ENCODE measurements around the gene COBL.

COBL gene

DNA sequence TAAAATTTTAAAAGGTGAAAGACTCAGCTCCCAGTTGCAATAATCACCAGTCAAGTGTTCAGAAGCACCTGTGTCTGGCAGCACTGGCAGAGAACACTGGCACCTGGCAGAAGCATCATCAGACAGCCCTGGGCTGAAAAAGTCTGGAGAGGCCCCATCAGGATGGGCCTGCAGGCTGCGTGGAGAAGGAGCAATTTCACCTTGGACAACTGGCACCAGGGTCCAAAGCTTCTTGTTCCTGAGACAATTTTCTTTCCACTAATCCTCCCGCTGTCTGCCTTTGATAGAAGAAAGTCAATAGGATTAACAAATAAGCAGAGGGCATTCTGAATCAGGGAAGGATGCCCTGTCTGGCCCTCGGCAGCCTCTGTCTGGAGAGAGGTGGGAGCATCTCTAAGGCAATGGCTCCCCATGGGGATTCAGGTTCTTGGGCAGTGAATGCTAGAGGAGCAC, 6.5 kb downstream of the COBL start:
- TF ChIP-seq CTCF (IDR thresholded peaks at IDR 0.05; ENCODE audit: extremely low read depth, missing control alignments), result no peak
- no peak for DNase-seq (ENCODE audit: low spot score)

DNA sequence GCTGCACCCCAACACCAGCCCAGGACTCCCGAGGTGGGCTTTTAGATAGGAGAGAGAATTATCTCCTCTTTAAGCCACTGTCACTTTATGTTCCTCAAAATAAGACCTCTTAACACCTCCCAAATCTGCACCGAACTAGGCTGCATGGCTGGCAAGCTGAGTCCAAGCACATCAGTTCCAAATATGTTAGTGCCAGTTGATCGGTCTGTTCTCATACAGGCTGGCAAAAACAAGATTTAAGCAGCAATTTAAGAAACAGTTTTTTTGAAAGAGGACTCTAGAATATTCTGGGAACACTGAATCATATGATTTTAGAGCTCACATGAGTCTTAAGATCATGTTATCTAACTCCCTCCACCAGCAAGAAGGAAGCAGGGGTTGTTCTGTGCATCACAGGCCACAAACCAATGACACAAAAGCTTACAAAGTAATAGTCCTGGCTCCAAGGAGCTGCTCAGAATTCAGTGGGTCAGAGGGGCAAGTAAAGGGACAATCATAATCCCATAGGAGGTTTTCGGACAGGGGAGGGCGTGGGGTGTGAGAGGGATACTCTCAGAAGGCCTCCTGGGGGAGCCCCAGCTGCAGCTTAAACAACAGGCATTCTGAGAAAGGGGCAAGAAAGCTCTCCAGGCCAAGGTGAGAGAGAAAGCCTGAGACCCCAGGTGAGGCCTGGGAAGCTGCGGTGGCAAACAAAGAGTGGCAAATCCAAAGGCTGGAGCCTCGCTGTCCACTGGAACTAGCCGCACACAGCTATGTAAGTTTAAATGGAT, 7.1 kb downstream of the COBL start:
- TF ChIP-seq CTCF (IDR thresholded peaks at IDR 0.05; ENCODE audit: extremely low read depth, missing control alignments), result no peak
- no peak for DNase-seq (ENCODE audit: low spot score)

GRCh38 chr7:51308696-51309095, 7.9 kb downstream of the COBL start:
- TF ChIP-seq CTCF (IDR thresholded peaks at IDR 0.05; ENCODE audit: extremely low read depth, missing control alignments), result no peak
- DNase-seq (ENCODE audit: low spot score), result no peak

- no peak for TF ChIP-seq CTCF (IDR thresholded peaks at IDR 0.05; ENCODE audit: extremely low read depth, missing control alignments)
- DNase-seq (ENCODE audit: low spot score), result no peak
Measured at GRCh38 chr7:51308265-51308664, 8.3 kb downstream of the COBL start.

- TF ChIP-seq CTCF (IDR thresholded peaks at IDR 0.05; ENCODE audit: extremely low read depth, missing control alignments), result no peak
- DNase-seq (ENCODE audit: low spot score), result no peak
Measured at GRCh38 chr7:51307651-51308210, 8.9 kb downstream of the COBL start.

- no peak for TF ChIP-seq CTCF (IDR thresholded peaks at IDR 0.05; ENCODE audit: extremely low read depth, missing control alignments)
- DNase-seq (ENCODE audit: low spot score), result no peak
Measured at GRCh38 chr7:51306761-51307160, 9.8 kb downstream of the COBL start.

- DNase-seq (ENCODE audit: low spot score), result no peak
- TF ChIP-seq CTCF (IDR thresholded peaks at IDR 0.05; ENCODE audit: extremely low read depth, missing control alignments), result no peak
Measured at GRCh38 chr7:51304729-51305128, 11.9 kb downstream of the COBL start.
